ENCODE measurements around the gene EYA3.

The EYA3 gene

DNA sequence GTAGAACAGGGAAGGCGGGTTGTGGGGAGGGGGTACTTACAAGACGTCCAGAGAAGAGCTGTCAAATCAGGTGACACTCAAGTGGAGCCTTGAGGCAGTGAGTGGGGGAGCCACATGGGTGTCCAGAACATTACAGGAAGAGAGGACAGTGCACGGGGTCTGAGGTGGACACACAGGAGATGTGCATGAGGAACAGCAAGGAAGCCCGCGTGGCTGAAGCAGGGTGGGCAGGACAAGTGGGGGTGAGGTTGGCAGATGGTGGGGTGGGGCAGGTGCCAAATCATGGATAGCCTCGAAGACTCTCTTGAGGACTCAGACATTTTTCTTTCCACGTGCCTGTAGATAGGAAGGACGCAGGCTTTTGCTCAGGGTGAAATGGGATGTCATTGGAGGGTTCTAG lies 152.7 kb downstream of the EYA3 start:
- no peak for DNase-seq

DNA sequence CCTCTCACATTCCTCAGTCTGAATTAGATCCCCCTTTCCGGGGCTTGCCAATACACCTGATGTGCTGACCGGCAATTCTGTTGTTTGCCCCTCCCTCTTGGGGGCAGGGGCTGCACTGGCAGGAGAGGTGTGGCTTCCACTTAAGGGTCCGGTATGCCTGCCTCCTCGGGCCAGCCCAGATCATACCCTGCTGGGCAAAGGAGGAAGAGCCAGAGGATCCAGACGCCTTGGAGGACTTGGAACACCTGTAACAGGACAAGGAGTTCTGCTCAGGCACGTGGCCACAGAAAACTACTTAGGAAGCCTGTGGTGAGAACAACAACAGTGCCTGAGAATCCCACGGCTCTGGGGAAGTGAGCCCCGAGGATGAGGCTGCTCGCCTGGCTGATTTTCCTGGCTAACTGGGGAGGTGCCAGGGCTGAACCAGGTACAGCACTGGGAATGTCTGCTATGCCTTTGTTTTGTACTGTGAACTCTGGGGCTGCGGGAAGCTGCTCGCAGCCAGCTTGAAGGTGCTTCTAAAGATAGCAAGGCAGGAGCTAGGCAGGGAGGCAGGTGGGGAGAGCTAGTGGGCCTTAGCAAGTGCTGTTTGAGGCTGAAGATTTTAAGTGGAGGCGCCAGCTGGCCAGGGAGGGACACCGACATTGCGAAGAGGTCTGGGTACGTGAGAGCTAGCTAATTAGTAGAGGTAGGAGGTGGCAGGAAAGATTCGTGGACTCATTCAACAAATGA lies 153.4 kb downstream of the EYA3 start, which contains the start of gene SMPDL3B:
Gene SMPDL3B, plus strand, starts transcription at position 183 of the 732 bp plus-strand sequence. Its CDS starts 184 bp downstream, at position 367.
- no peak for DNase-seq

GRCh38 chr1:27931759-27932158 lies 156.7 kb downstream of the EYA3 start:
- no peak for DNase-seq

GRCh38 chr1:27931184-27931583 lies 157.2 kb downstream of the EYA3 start:
- DNase-seq = no peak

DNA sequence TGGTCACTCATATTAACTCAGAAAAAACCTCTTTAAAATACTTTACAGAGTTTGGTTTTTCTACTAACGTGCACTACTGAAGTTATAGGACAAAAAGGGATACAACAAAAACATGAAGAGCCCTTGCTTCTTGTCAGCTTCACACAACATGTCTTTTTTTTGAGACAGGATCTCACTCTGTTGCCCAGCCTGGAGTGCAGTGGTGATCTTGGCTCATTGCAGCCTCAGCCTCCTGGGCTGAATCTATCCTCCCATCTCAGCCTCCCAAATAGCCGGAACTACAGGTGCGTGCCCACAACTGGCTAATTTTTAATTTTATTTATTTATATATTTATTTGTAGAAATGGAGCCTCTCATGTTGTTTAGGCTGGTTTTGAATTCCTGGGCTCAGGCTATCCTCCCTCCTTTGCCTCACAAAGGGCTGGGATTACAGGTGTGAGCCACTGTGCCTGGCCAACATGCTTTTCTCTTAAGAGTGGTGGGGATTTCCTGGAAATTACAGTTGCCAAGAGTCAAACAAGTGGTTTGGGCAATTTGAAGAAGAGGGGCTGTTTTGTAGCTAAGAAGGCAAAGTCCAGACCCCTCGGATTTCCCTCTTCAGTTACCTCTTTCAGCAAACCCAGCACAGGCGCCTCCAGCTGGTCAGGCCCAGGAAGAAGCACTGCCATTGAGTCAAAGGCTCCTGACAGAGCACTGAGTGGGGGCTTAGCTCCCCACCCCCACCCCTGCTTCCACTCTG lies 160.0 kb downstream of the EYA3 start:
- no peak for DNase-seq

DNA sequence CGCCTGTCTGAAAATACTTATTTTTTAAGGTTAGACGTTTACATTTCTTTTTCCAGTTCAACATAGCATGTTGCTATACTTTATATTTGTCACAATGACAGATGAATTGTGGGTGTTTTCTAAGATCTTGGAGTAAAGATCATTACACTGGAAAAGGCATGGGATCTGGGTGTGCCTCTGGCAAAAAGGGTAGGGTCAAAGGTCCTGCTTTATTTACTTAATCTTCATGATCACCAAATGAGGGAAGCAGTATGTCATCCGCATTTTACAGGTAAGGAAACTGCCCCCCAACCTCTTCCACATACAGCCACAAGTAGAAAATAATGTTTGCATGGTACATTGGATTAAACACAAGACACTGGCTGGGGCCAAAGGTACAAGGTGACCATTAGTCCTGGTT lies 166.1 kb downstream of the EYA3 start:
- no peak for DNase-seq
